Thyroid gland (tissue), 4 donors: ENCODE measurements around the gene QKI.

Experiments used
- CTCF ChIP-seq, 6 experiments: fragments of 200-600 bp in 3 of 6; fragments of 450-650 bp in 3 of 6; sonication (generic) in 3 of 6; IDR thresholded peaks; one replicate each; pipeline ENCODE4 v1.5.1; 2016 to 2019; ENCODE audit warnings: antibody characterized with exemption in 6 of 6, mild to moderate bottlenecking in 2 of 6, inconsistent platforms in 1 of 6, moderate library complexity in 1 of 6
- POLR2A ChIP-seq, 2 donors: fragments of 450-650 bp; IDR thresholded peaks; one replicate each; pipeline ENCODE4 v1.6.1; 2017; ENCODE audit warnings: antibody characterized with exemption in 2 of 2, mild to moderate bottlenecking in 2 of 2, moderate library complexity in 1 of 2

- peak in 5 of 6 experiments; percentile 42 to 79 (median 68) for TF ChIP-seq CTCF (IDR thresholded peaks at IDR 0.05)
- peak in 1 of 2 donors; percentile 64 for TF ChIP-seq POLR2A (IDR thresholded peaks at IDR 0.05)
Observed at GRCh38 chr6:163416557-163417253, 2.2 kb downstream of the QKI start.
